ENCODE results near the gene RNF44. TPM values are rescaled to one million over a fixed set of nuclear protein-coding genes. Genes with fewer than 3 reads are reported as not detected.
A peak's percentile ranks its signal among the peaks of the same experiment; 100 is the strongest.

Gene RNF44
- total and polyA plus RNA-seq, 2 of the 13 experiments (the other 11 are each of a cell fraction or from before 2014, with no cell fraction given), result 9.2 to 16.8 TPM

DNA sequence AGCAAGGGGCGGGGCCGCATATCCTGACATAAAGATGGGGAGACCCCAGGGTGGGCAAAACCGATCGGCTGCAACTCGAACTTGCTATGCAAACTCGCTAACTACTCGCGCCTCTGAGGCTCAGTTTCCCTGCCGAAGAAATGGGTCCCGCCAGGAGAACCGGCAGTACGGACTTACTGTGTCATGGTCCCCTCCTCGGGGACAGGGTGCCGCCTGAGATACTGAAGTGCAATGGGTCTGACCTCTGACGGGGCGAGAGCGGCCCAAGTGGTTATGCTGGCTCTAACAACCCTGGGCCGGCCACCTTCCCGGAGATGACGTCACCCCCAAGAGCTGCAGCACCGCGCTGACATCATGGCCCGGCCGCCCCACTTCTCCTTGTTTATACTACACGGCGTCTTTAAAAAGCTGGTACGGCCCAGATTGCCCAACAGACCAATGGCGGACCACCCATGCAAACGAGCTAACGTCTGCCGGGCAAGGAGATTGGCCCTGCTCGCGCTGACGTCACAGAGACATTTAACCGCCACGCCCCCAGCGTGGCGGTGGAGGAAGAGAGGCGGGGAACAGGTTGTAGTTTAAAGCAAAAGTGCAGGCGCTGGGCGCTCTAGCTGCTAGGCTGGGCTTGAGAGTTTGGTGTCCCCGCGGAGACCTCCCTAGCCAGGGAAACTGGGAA, 490 bp upstream of the RNF44 start (continued):
- TF ChIP-seq, protein P1, sequence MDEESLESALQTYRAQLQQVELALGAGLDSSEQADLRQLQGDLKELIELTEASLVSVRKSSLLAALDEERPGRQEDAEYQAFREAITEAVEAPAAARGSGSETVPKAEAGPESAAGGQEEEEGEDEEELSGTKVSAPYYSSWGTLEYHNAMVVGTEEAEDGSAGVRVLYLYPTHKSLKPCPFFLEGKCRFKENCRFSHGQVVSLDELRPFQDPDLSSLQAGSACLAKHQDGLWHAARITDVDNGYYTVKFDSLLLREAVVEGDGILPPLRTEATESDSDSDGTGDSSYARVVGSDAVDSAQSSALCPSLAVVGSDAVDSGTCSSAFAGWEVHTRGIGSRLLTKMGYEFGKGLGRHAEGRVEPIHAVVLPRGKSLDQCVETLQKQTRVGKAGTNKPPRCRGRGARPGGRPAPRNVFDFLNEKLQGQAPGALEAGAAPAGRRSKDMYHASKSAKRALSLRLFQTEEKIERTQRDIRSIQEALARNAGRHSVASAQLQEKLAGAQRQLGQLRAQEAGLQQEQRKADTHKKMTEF (CRISPR knock-in tag; IDR thresholded peaks at IDR 0.05), result peak; percentile 42; the same call in 1 of the 2 replicates
- TF ChIP-seq ZNF207 (IDR thresholded peaks at IDR 0.05; ENCODE audit: borderline replicate concordance) (no peak), GZF1 (CRISPR knock-in tag; IDR thresholded peaks at IDR 0.05) (no peak), FOXA3 (CRISPR knock-in tag; IDR thresholded peaks at IDR 0.05) (peak; percentile 80), ZNF20 (CRISPR knock-in tag; IDR thresholded peaks at IDR 0.05) (no peak), FOXO1 (CRISPR knock-in tag; IDR thresholded peaks at IDR 0.05) (0 out of 2 replicates have a peak, but pooled peaks have one; percentile 5), TBX3 (IDR thresholded peaks at IDR 0.05; ENCODE audit: borderline replicate concordance) (no peak), MAFF (IDR thresholded peaks at IDR 0.05; ENCODE audit: low read depth, low read length) (no peak), ZNF543 (CRISPR knock-in tag; IDR thresholded peaks at IDR 0.05) (no peak), ZNF550 (CRISPR knock-in tag; IDR thresholded peaks at IDR 0.05; ENCODE audit: borderline replicate concordance) (no peak)
- TF ChIP-seq, protein P2, sequence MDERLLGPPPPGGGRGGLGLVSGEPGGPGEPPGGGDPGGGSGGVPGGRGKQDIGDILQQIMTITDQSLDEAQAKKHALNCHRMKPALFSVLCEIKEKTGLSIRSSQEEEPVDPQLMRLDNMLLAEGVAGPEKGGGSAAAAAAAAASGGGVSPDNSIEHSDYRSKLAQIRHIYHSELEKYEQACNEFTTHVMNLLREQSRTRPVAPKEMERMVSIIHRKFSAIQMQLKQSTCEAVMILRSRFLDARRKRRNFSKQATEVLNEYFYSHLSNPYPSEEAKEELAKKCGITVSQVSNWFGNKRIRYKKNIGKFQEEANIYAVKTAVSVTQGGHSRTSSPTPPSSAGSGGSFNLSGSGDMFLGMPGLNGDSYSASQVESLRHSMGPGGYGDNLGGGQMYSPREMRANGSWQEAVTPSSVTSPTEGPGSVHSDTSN (CRISPR knock-in tag; IDR thresholded peaks at IDR 0.05), result no peak
- TF ChIP-seq, protein P3, sequence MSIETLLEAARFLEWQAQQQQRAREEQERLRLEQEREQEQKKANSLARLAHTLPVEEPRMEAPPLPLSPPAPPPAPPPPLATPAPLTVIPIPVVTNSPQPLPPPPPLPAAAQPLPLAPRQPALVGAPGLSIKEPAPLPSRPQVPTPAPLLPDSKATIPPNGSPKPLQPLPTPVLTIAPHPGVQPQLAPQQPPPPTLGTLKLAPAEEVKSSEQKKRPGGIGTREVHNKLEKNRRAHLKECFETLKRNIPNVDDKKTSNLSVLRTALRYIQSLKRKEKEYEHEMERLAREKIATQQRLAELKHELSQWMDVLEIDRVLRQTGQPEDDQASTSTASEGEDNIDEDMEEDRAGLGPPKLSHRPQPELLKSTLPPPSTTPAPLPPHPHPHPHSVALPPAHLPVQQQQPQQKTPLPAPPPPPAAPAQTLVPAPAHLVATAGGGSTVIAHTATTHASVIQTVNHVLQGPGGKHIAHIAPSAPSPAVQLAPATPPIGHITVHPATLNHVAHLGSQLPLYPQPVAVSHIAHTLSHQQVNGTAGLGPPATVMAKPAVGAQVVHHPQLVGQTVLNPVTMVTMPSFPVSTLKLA (IDR thresholded peaks at IDR 0.05), result peak; percentile 71

Data from HepG2 (cell line).